Neural progenitor cell (in vitro differentiated cells): ENCODE measurements around the gene PRLH. TPM values are rescaled to one million over a fixed set of nuclear protein-coding genes. Genes with fewer than 3 reads are reported as not detected.

ENCODE experiments used
- DNase-seq: peaks from one replicate; pipeline ENCODE4 v3.0.0-alpha.2; 2016; ENCODE audit warnings: low spot score
- H2AFZ ChIP-seq: fragments of 200-600 bp; sonication (generic); replicated peaks from 2 replicates; pipeline ENCODE4 v1.6.1; 2016; ENCODE audit warnings: antibody characterized with exemption
- H3F3A ChIP-seq: fragments of 200-600 bp; sonication (generic); 2 replicates; pipeline ENCODE4 v1.6.1; 2016; ENCODE audit warnings: antibody characterized with exemption, low read depth
- H3K27ac ChIP-seq: fragments of 200-600 bp; sonication (generic); 2 replicates; pipeline ENCODE4 v1.5.1; 2016; ENCODE audit warnings: mild to moderate bottlenecking
- H3K27me3 ChIP-seq: fragments of 200-600 bp; sonication (generic); 2 replicates; pipeline ENCODE4 v1.6.1; 2016; ENCODE audit warnings: mild to moderate bottlenecking, moderate library complexity
- H3K36me3 ChIP-seq: fragments of 200-600 bp; sonication (generic); 2 replicates; pipeline ENCODE4 v1.5.1; 2016
- H3K4me1 ChIP-seq: fragments of 200-600 bp; sonication (generic); 2 replicates; pipeline ENCODE4 v1.6.1; 2016; ENCODE audit warnings: mixed run types
- H3K4me2 ChIP-seq: fragments of 200-600 bp; sonication (generic); 2 replicates; pipeline ENCODE4 v1.6.1; 2016
- H3K4me3 ChIP-seq: fragments of 200-600 bp; sonication (generic); 2 replicates; pipeline ENCODE4 v1.5.1; 2016
- H3K79me2 ChIP-seq: fragments of 200-600 bp; sonication (generic); 2 replicates; pipeline ENCODE4 v1.6.1; 2016; ENCODE audit warnings: low read depth
- H3K9ac ChIP-seq: fragments of 200-600 bp; sonication (generic); 2 replicates; pipeline ENCODE4 v1.6.1; 2016
- H3K9me3 ChIP-seq: fragments of 200-600 bp; sonication (generic); 2 replicates; pipeline ENCODE4 v1.5.1; 2016; ENCODE audit warnings: low read depth
- H4K20me1 ChIP-seq: fragments of 200-600 bp; sonication (generic); 2 replicates; pipeline ENCODE4 v1.6.1; 2016; ENCODE audit warnings: low read depth
- H3K27ac Mint-ChIP-seq: 3 replicates; pipeline ENCODE4 v1.8.0; 2021; ENCODE audit warnings: mixed read lengths
- H3K27me3 Mint-ChIP-seq: 2 replicates; pipeline ENCODE4 v1.8.0; 2022; ENCODE audit warnings: low read depth, mild to moderate bottlenecking, inconsistent platforms, moderate library complexity, mixed read lengths; ENCODE audit not compliant: insufficient read depth
- H3K36me3 Mint-ChIP-seq: 3 replicates; pipeline ENCODE4 v1.8.0; 2021; ENCODE audit warnings: mixed read lengths
- H3K4me1 Mint-ChIP-seq: 3 replicates; pipeline ENCODE4 v1.8.0; 2021; ENCODE audit warnings: mixed read lengths
- H3K4me3 Mint-ChIP-seq: 3 replicates; pipeline ENCODE4 v1.8.0; 2021; ENCODE audit warnings: mild to moderate bottlenecking, moderate library complexity, mixed read lengths
- H3K9me3 Mint-ChIP-seq: 3 replicates; pipeline ENCODE4 v1.8.0; 2020; ENCODE audit warnings: mixed read lengths
- CTCF ChIP-seq: fragments of 200-600 bp; sonication (generic); IDR thresholded peaks from 2 replicates; pipeline ENCODE4 v1.5.1; 2017; ENCODE audit warnings: antibody characterized with exemption, mild to moderate bottlenecking
- EZH2 ChIP-seq: fragments of 200-600 bp; sonication (generic); IDR thresholded peaks from 2 replicates; pipeline ENCODE4 v1.6.1; 2017; ENCODE audit warnings: antibody characterized with exemption, mild to moderate bottlenecking, moderate library complexity
- EZH2phosphoT487 ChIP-seq: fragments of 200-600 bp; sonication (generic); IDR thresholded peaks from 2 replicates; pipeline ENCODE4 v1.6.1; 2017; ENCODE audit warnings: antibody characterized with exemption
- total RNA-seq: library from RNA; depleted of rRNA; stranded (reverse); fragments of >200 nt; gene quantifications from 2 replicates; pipeline ENCODE4 v1.2.3, GENCODE V29; 2015; ENCODE audit warnings: low replicate concordance

The PRLH gene
- total RNA-seq, 1 donor from 2014 or later = not detected

DNA sequence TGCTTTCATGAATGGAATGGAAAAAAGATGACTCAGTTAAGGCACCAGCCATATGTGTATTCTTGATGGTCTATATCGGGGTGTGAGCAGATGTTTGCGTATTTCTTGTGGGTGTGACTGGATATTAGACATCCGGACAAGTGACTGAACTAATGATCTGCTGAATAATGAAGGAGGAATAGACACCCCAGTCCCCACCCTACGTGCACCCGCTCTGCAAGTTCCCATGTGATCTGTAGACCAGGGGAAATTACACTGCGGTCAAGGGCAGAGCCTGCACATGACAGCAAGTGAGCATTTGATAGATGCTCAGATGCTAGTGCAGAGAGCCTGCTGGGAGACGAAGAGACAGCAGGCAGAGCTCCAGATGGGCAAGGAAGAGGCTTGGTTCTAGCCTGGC, 12.4 kb upstream of the PRLH start:
- no peaks in the 10 kb centered on the region for H3F3A ChIP-seq
- H3K9me3 ChIP-seq = peaks cover 6% of the 10 kb centered on the region
- H3K36me3 ChIP-seq = no peaks in the 10 kb centered on the region
- H2AFZ ChIP-seq = no peak overlapping the region
- TF ChIP-seq EZH2phosphoT487 (no peak), EZH2 (no peak), CTCF (no peak)
- no peak overlapping the region for H3K4me2 ChIP-seq
- Mint-ChIP-seq H3K27ac (no peak overlapping the region), H3K27me3 (no peaks in the 10 kb centered on the region), H3K9me3 (peaks cover 13% of the 10 kb centered on the region), H3K4me1 (peaks cover 13% of the 10 kb centered on the region), H3K4me3 (no peak overlapping the region), H3K36me3 (no peaks in the 10 kb centered on the region)
- no peak overlapping the region for H3K27ac ChIP-seq
- H3K4me1 ChIP-seq = no peaks in the 10 kb centered on the region
- no peak overlapping the region for H3K9ac ChIP-seq
- H3K27me3 ChIP-seq = no peaks in the 10 kb centered on the region
- H4K20me1 ChIP-seq = no peaks in the 10 kb centered on the region
- no peaks in the 10 kb centered on the region for H3K79me2 ChIP-seq
- H3K4me3 ChIP-seq = no peak overlapping the region
- DNase-seq = no peak

GRCh38 chr2:237555560-237555959, 10.8 kb upstream of the PRLH start:
- Histone ChIP-seq H3K9ac (no peak overlapping the region), H3K27me3 (no peaks in the 10 kb centered on the region), H3K79me2 (no peaks in the 10 kb centered on the region), H3K27ac (no peak overlapping the region), H4K20me1 (no peaks in the 10 kb centered on the region), H3K4me2 (no peak overlapping the region), H3K36me3 (no peaks in the 10 kb centered on the region), H3K4me1 (no peaks in the 10 kb centered on the region), H3F3A (no peaks in the 10 kb centered on the region), H3K4me3 (no peak overlapping the region), H3K9me3 (peaks cover 6% of the 10 kb centered on the region), H2AFZ (no peak overlapping the region)
- no peak for TF ChIP-seq EZH2phosphoT487
- TF ChIP-seq EZH2 = no peak
- Mint-ChIP-seq H3K4me1 (peaks cover 2% of the 10 kb centered on the region), H3K27ac (no peak overlapping the region), H3K9me3 (peaks cover 13% of the 10 kb centered on the region), H3K4me3 (no peak overlapping the region), H3K27me3 (no peaks in the 10 kb centered on the region), H3K36me3 (no peaks in the 10 kb centered on the region)
- DNase-seq = no peak

DNA sequence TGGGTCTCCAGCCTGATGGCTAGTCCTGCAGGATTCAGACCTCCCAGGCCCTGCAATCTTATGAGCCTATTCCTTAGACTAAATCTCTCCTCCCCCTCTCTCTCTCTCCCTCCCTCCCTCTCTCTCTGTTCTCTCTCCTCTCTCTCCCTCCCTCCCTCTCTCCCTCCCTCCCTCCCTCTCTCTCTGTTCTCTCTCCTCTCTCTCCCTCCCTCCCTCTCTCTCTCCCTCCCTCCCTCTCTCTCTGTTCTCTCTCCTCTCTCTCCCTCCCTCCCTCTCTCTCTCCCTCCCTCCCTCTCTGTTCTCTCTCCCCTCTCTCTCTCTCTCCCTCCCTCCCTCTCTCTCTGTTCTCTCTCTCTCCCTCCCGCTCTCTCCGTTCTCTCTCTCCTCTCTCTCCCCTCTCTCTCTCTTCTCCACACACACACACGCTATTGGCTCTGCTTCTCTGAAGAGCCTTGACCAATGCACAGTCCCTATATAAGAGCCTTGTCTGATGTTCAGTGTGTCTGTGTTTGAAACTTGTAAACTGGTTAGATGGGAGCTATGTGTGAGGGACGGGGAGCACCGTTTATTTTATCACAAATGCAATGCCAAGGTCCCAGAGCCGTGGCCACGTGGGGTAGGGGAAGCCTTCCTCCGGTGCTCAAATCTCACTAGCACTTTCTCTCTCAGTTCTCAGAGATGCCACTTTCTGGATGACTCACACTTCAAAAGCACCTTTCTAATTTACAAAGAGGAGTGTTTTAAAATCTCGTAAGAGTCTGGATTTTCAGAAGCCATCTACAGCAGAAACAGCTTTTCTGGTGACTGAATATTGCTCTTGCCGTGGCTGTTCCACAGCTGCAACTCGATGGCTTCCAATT, 9.4 kb upstream of the PRLH start:
- Histone ChIP-seq H3K4me1 (no peaks in the 10 kb centered on the region), H3K4me2 (no peak overlapping the region), H3K79me2 (no peaks in the 10 kb centered on the region), H3K9ac (no peak overlapping the region), H4K20me1 (no peaks in the 10 kb centered on the region), H3K9me3 (peaks cover 6% of the 10 kb centered on the region), H2AFZ (no peak overlapping the region), H3K4me3 (no peak overlapping the region), H3K27ac (no peak overlapping the region), H3F3A (no peaks in the 10 kb centered on the region), H3K36me3 (no peaks in the 10 kb centered on the region), H3K27me3 (no peaks in the 10 kb centered on the region)
- no peaks in the 10 kb centered on the region for H3K27me3 Mint-ChIP-seq
- H3K4me3 Mint-ChIP-seq = no peak overlapping the region
- H3K4me1 Mint-ChIP-seq = peaks cover 2% of the 10 kb centered on the region
- DNase-seq = no peak
- H3K36me3 Mint-ChIP-seq = no peaks in the 10 kb centered on the region
- peaks cover 13% of the 10 kb centered on the region for H3K9me3 Mint-ChIP-seq
- no peak for TF ChIP-seq EZH2
- no peak for TF ChIP-seq CTCF
- no peak for TF ChIP-seq EZH2phosphoT487
- H3K27ac Mint-ChIP-seq = no peak overlapping the region

DNA sequence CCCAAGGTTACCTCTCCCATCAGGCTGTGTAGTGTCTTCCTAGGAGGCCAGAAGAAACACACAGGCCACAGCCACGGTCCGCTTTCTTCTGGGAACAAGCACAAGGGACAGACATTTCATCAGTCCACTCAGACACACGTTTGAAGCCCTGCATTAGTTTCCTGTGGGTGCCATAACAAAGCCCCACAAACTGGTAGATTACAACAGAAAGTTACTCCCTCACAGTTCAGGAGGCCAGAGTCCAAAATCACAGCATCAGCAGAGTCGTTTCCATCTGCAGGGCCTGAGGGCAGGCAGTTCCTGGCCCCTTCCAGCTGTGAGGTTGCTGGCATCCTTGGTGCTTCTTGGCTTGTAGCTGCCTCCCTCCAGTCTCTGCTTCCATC, 8.8 kb upstream of the PRLH start:
- DNase-seq = no peak
- H3K79me2 ChIP-seq = no peaks in the 10 kb centered on the region
- no peaks in the 10 kb centered on the region for H3K36me3 Mint-ChIP-seq
- H3K9ac ChIP-seq = no peak overlapping the region
- H3K4me1 Mint-ChIP-seq = peaks cover 2% of the 10 kb centered on the region
- H3K27me3 ChIP-seq = no peaks in the 10 kb centered on the region
- H3K4me3 Mint-ChIP-seq = no peak overlapping the region
- peaks cover 13% of the 10 kb centered on the region for H3K9me3 Mint-ChIP-seq
- no peaks in the 10 kb centered on the region for H3K36me3 ChIP-seq
- H3K4me2 ChIP-seq = no peak overlapping the region
- no peaks in the 10 kb centered on the region for H4K20me1 ChIP-seq
- H3K27me3 Mint-ChIP-seq = no peaks in the 10 kb centered on the region
- TF ChIP-seq CTCF (no peak), EZH2phosphoT487 (no peak), EZH2 (no peak)
- H3K9me3 ChIP-seq = peaks cover 6% of the 10 kb centered on the region
- no peaks in the 10 kb centered on the region for H3F3A ChIP-seq
- H2AFZ ChIP-seq = no peak overlapping the region
- no peaks in the 10 kb centered on the region for H3K4me1 ChIP-seq
- no peak overlapping the region for H3K4me3 ChIP-seq
- H3K27ac Mint-ChIP-seq = no peak overlapping the region
- no peak overlapping the region for H3K27ac ChIP-seq
